NT2/D1 (cell line): Measurements from ENCODE around the gene SLC38A8.

Experiments used
- DNase-seq: peaks from one replicate; pipeline ENCODE4 v3.0.0-alpha.2; 2011; ENCODE audit warnings: low read depth, low spot score
- H3K27me3 ChIP-seq: 2 replicates; pipeline ENCODE4 v1.6.0; 2011; ENCODE audit warnings: mild to moderate bottlenecking; ENCODE audit not compliant: insufficient read length, insufficient read depth
- H3K36me3 ChIP-seq: 2 replicates; pipeline ENCODE4 v1.6.1; 2011; ENCODE audit warnings: mild to moderate bottlenecking, low read length, mixed read lengths; ENCODE audit not compliant: insufficient read depth, insufficient read length
- H3K4me1 ChIP-seq: 2 replicates; pipeline ENCODE4 v1.5.1; 2011; ENCODE audit not compliant: insufficient read depth, insufficient read length
- H3K4me3 ChIP-seq: 2 replicates; pipeline ENCODE4 v1.5.1; 2011; ENCODE audit warnings: low read depth; ENCODE audit not compliant: insufficient read length
- H3K9ac ChIP-seq: 2 replicates; pipeline ENCODE4 v1.6.0; 2011; ENCODE audit warnings: low read depth; ENCODE audit not compliant: insufficient read length
- H3K9me3 ChIP-seq: 2 replicates; pipeline ENCODE4 v1.5.1; 2011; ENCODE audit warnings: mild to moderate bottlenecking, low read length; ENCODE audit not compliant: insufficient read depth
- SUZ12 ChIP-seq: IDR thresholded peaks from 2 replicates; pipeline ENCODE4 v1.6.1; 2011; ENCODE audit not compliant: insufficient read length, insufficient read depth; ENCODE audit errors: extremely low read depth
- YY1 ChIP-seq: IDR thresholded peaks from 2 replicates; pipeline ENCODE4 v1.6.1; 2011; ENCODE audit not compliant: insufficient read length, insufficient read depth
- ZNF274 ChIP-seq: IDR thresholded peaks from 2 replicates; pipeline ENCODE4 v1.6.1; 2011; ENCODE audit warnings: mild to moderate bottlenecking, low read depth, low read length

Gene SLC38A8

GRCh38 chr16:84068041-84068440 is 25.4 kb upstream of the SLC38A8 start:
- Histone ChIP-seq H3K9me3 (no peaks in the 10 kb centered on the region), H3K4me1 (no peaks in the 10 kb centered on the region), H3K27me3 (no peaks in the 10 kb centered on the region), H3K9ac (no peak overlapping the region), H3K4me3 (no peak overlapping the region), H3K36me3 (peaks cover 87% of the 10 kb centered on the region)
- DNase-seq: no peak
- TF ChIP-seq ZNF274 (no peak), YY1 (no peak), SUZ12 (no peak)

- Histone ChIP-seq H3K4me3 (no peak overlapping the region), H3K27me3 (no peaks in the 10 kb centered on the region), H3K9ac (no peak overlapping the region), H3K9me3 (no peaks in the 10 kb centered on the region), H3K4me1 (no peaks in the 10 kb centered on the region), H3K36me3 (peaks cover 87% of the 10 kb centered on the region)
- TF ChIP-seq SUZ12 (no peak), ZNF274 (no peak), YY1 (no peak)
- DNase-seq: no peak
Observed at GRCh38 chr16:84067640-84068039, 25.0 kb upstream of the SLC38A8 start.

DNA sequence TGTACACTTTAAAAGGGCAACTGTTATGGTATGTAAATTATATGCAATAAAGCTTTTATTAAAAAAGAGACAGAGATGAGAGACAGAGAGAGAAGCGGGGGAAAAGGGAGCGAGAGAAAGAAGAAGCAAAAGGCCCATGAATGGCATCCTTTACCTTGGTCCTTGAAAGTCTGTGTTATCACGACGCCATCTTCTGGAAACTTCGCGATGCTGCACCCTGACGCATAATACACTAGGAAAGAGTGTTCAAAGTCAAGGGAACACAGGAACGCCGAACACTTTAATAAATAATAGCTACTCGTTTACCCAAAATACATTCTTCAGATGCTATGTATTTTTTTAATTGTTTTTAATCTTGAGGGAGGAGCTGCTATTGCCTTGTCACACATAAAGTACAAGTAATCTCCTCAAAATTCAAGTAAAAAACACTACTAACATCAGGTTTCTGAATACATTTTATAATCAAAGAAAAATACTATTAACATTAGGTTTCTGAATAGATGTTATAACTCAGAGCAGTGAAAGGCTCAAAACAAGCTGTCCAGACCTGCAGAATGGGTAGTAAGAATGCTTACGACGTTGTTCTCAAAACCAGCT is 23.0 kb upstream of the SLC38A8 start:
- DNase-seq: peak; percentile 57

GRCh38 chr16:84063980-84064379 is 21.4 kb upstream of the SLC38A8 start:
- Histone ChIP-seq H3K9ac (no peak overlapping the region), H3K9me3 (no peaks in the 10 kb centered on the region), H3K27me3 (no peaks in the 10 kb centered on the region), H3K4me1 (no peaks in the 10 kb centered on the region), H3K4me3 (no peak overlapping the region), H3K36me3 (peaks cover 92% of the 10 kb centered on the region)
- no peak for DNase-seq
- TF ChIP-seq YY1: no peak
- TF ChIP-seq SUZ12: no peak
- TF ChIP-seq ZNF274: no peak

More for the DNA sequence above, 23.0 kb upstream of the SLC38A8 start:
- Histone ChIP-seq H3K4me3 (no peak overlapping the region), H3K9me3 (no peaks in the 10 kb centered on the region), H3K4me1 (no peaks in the 10 kb centered on the region), H3K9ac (no peak overlapping the region), H3K27me3 (no peaks in the 10 kb centered on the region), H3K36me3 (peaks cover 91% of the 10 kb centered on the region)
- TF ChIP-seq ZNF274: no peak
- no peak for TF ChIP-seq YY1
- TF ChIP-seq SUZ12: no peak

DNA sequence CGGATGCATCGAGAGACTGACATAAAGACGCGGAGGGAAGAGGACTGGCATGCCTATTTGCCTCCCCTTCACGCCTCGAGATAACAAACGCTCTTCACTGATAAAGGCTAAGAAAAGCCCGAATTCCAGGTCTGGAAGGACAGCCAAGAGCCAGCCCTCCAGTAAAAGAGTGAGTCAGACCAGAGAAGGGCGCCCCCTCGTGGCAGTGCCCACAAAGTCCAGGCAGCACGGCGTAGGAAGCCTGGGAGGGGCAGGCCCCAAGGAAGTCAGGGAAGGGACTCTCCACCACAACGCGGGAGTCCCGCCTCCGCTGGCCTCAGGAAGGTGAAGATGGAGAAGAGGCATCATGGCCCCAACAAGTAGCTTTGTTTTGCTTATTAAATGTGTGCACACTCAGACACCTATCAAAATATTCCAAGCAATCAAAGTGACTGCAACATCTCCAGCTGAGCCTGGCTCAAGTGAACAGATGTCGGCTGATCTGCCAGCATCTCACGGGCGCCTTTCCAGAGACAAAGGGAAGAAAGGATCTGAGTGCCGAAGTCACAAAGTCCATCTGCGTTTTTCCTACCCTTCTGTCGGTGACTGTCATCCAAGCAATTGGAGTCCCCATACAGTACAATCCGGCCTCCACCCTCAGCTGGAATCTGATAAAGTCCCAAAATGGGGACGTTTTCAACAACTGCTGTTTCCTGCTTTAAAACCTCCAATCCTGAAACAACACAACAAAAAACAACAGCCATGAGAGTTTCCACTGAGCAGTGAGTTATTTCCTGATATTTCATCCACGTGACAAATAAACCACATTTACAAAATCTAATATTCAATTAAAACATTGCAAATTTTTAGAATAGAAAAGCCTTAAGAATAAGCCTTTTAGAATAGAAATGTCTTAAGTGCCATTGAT is 20.4 kb upstream of the SLC38A8 start:
- H3K4me3 ChIP-seq: no peak overlapping the region
- peaks cover 92% of the 10 kb centered on the region for H3K36me3 ChIP-seq
- H3K9me3 ChIP-seq: no peaks in the 10 kb centered on the region
- H3K27me3 ChIP-seq: no peaks in the 10 kb centered on the region
- H3K9ac ChIP-seq: peak overlapping the region; percentile 4
- no peak for TF ChIP-seq ZNF274
- no peak for TF ChIP-seq SUZ12
- no peak for TF ChIP-seq YY1
- no peaks in the 10 kb centered on the region for H3K4me1 ChIP-seq
- peak; percentile 75 for DNase-seq

GRCh38 chr16:84061236-84061819 is 18.7 kb upstream of the SLC38A8 start:
- H3K36me3 ChIP-seq: peaks cover 94% of the 10 kb centered on the region
- no peak overlapping the region for H3K9ac ChIP-seq
- H3K4me3 ChIP-seq: no peak overlapping the region
- H3K27me3 ChIP-seq: no peaks in the 10 kb centered on the region
- TF ChIP-seq YY1: no peak
- TF ChIP-seq SUZ12: no peak
- TF ChIP-seq ZNF274: no peak
- no peak for DNase-seq
- peaks cover 3% of the 10 kb centered on the region for H3K4me1 ChIP-seq
- H3K9me3 ChIP-seq: no peaks in the 10 kb centered on the region
